Gastroesophageal sphincter (tissue), 3 donors: ENCODE results near the gene LRRC51.

Experiments
- CTCF ChIP-seq, 4 experiments: fragments of 200-600 bp in 2 of 4; fragments of 450-650 bp in 2 of 4; sonication (generic) in 1 of 4; IDR thresholded peaks; one replicate each; pipeline ENCODE4 v1.5.1; 2017 to 2019; ENCODE audit warnings: antibody characterized with exemption in 4 of 4, mild to moderate bottlenecking in 2 of 4, moderate library complexity in 2 of 4
- EP300 ChIP-seq: sonication (generic); formaldehyde crosslinking; IDR thresholded peaks from one replicate; pipeline ENCODE4 v1.6.1; 2017; ENCODE audit warnings: antibody characterized with exemption, mild to moderate bottlenecking
- POLR2A ChIP-seq, 2 donors: fragments of 450-650 bp; IDR thresholded peaks; one replicate each; pipeline ENCODE4 v1.6.1; 2017; ENCODE audit warnings: antibody characterized with exemption in 2 of 2, mild to moderate bottlenecking in 2 of 2, moderate library complexity in 1 of 2
- POLR2AphosphoS5 ChIP-seq: sonication (generic); formaldehyde crosslinking; IDR thresholded peaks from one replicate; pipeline ENCODE4 v1.6.1; 2017; ENCODE audit warnings: antibody characterized with exemption

- TF ChIP-seq CTCF (IDR thresholded peaks at IDR 0.05) (no peak), POLR2A (IDR thresholded peaks at IDR 0.05) (no peak), POLR2AphosphoS5 (no peak), EP300 (no peak)
Measured at GRCh38 chr11:72067676-72068075, 13.0 kb upstream of the LRRC51 start.
